ENCODE measurements around the gene LRRC37A3. TPM values are rescaled to one million over a fixed set of nuclear protein-coding genes. Genes with fewer than 3 reads are reported as not detected.
A peak's percentile ranks its signal among the peaks of the same experiment; 100 is the strongest.
"Not testable (repeated sequence)": the region's sequence is repeated elsewhere in the genome, so short reads cannot be mapped to it uniquely, and the experiment has no call there.

The LRRC37A3 gene
- polyA plus RNA-seq, 3 donors: 0.31 to 3.9 (median 0.56) TPM

- peak overlapping the region in 6 of 7 donors; percentile 50 to 94 (median 91) for H3K27ac Mint-ChIP-seq
- Histone ChIP-seq H3K79me2 (ENCODE audit: insufficient read depth, low read length) (peaks cover 12% of the 10 kb centered on the region), H3K36me3 (replicated peaks in 1 of 2; ENCODE audit: control insufficient read depth in 1 of 2, insufficient read depth in 2 of 2, low read length in 2 of 2) (no peaks in the 10 kb centered on the region), H3K9me3 (replicated peaks in 1 of 2; ENCODE audit: control insufficient read depth in 1 of 2, insufficient read depth in 1 of 2, low read length in 2 of 2) (no peaks in the 10 kb centered on the region), H3K27ac (ENCODE audit: low read depth in 1 of 2, low read length in 2 of 2) (no peak overlapping the region), H3K4me2 (replicated peaks; ENCODE audit: extremely low read depth, low read length, poor library complexity, severe bottlenecking) (no peak overlapping the region), H2AFZ (ENCODE audit: insufficient read depth, low read depth, low read length, poor library complexity, severe bottlenecking) (peak overlapping the region; percentile 4), H3K9ac (ENCODE audit: insufficient read depth, low read length, poor library complexity, severe bottlenecking) (no peak overlapping the region), H3K4me1 (ENCODE audit: control insufficient read depth in 1 of 2, insufficient read depth in 2 of 2, low read length in 2 of 2) (peaks cover 25 to 39% of the 10 kb centered on the region in 2 donors), H4K20me1 (ENCODE audit: insufficient read depth, low read length) (no peaks in the 10 kb centered on the region), H3K27me3 (ENCODE audit: control insufficient read depth in 2 of 2, insufficient read depth in 2 of 2, low read length in 2 of 2) (no peaks in the 10 kb centered on the region), H3K4me3 (replicated peaks in 1 of 3; ENCODE audit: low read depth in 2 of 3, low read length in 3 of 3) (peak overlapping the region in 1 of 3 experiments; percentile 75)
- DNase-seq: no peak
- H3K36me3 Mint-ChIP-seq: peaks cover 0 to 2% of the 10 kb centered on the region in 2 donors
- no peaks in the 10 kb centered on the region for H3K27me3 Mint-ChIP-seq (ENCODE audit: low read depth in 3 of 3)
- peaks cover 40% of the 10 kb centered on the region for H3K4me1 Mint-ChIP-seq
- no peaks in the 10 kb centered on the region for H3K9me3 Mint-ChIP-seq
- WGBS (ENCODE audit: insufficient coverage): 93% methylated on average over 9 of the region's 12 CpGs
- intact Hi-C loops (cut with micrococcal nuclease): no loop called here
- TF ChIP-seq CTCF (IDR thresholded peaks at IDR 0.05): no peak
- peak overlapping the region in 1 of 2 donors; percentile 89 for H3K4me3 Mint-ChIP-seq
These were observed 1.3 kb upstream of the LRRC37A3 start for GRCh38 chr17:64920419-64921172.

- no peak for DNase-seq
- Mint-ChIP-seq H3K9me3 (no peaks in the 10 kb centered on the region), H3K4me1 (peaks cover 40% of the 10 kb centered on the region), H3K4me3 (peak overlapping the region; percentile 89 to 92), H3K27ac (peak overlapping the region; percentile 87 to 94 (median 92)), H3K36me3 (peaks cover 0 to 5% of the 10 kb centered on the region in 2 donors), H3K27me3 (ENCODE audit: low read depth in 3 of 3) (no peaks in the 10 kb centered on the region)
- Histone ChIP-seq H3K36me3 (replicated peaks in 1 of 2; ENCODE audit: control insufficient read depth in 1 of 2, insufficient read depth in 2 of 2, low read length in 2 of 2) (no peaks in the 10 kb centered on the region), H3K27me3 (ENCODE audit: control insufficient read depth in 2 of 2, insufficient read depth in 2 of 2, low read length in 2 of 2) (no peaks in the 10 kb centered on the region), H3K4me3 (replicated peaks in 1 of 3; ENCODE audit: low read depth in 2 of 3, low read length in 3 of 3) (peak overlapping the region; percentile 64 to 75 (median 64)), H3K79me2 (ENCODE audit: insufficient read depth, low read length) (peaks cover 12% of the 10 kb centered on the region), H3K4me2 (replicated peaks; ENCODE audit: extremely low read depth, low read length, poor library complexity, severe bottlenecking) (peak overlapping the region; percentile 54), H3K27ac (ENCODE audit: low read depth in 1 of 2, low read length in 2 of 2) (peak overlapping the region; percentile 71 to 85), H2AFZ (ENCODE audit: insufficient read depth, low read depth, low read length, poor library complexity, severe bottlenecking) (peak overlapping the region; percentile 81), H3K9me3 (replicated peaks in 1 of 2; ENCODE audit: control insufficient read depth in 1 of 2, insufficient read depth in 1 of 2, low read length in 2 of 2) (no peaks in the 10 kb centered on the region), H4K20me1 (ENCODE audit: insufficient read depth, low read length) (no peaks in the 10 kb centered on the region), H3K9ac (ENCODE audit: insufficient read depth, low read length, poor library complexity, severe bottlenecking) (peak overlapping the region; percentile 82), H3K4me1 (ENCODE audit: control insufficient read depth in 1 of 2, insufficient read depth in 2 of 2, low read length in 2 of 2) (peaks cover 25 to 39% of the 10 kb centered on the region in 2 donors)
- intact Hi-C loops (cut with micrococcal nuclease): no loop called here
- TF ChIP-seq CTCF (IDR thresholded peaks at IDR 0.05): no peak
- WGBS (ENCODE audit: insufficient coverage): 90% methylated on average over 8 of the region's 9 CpGs
These were observed 744 bp upstream of the LRRC37A3 start for GRCh38 chr17:64920026-64920418.

- peak overlapping the region; percentile 87 to 94 (median 92) for H3K27ac Mint-ChIP-seq
- peak overlapping the region; percentile 89 to 92 for H3K4me3 Mint-ChIP-seq
- H3K9me3 Mint-ChIP-seq; H3K27me3 ChIP-seq (ENCODE audit: control insufficient read depth in 2 of 2, insufficient read depth in 2 of 2, low read length in 2 of 2); H3K36me3 ChIP-seq (replicated peaks in 1 of 2; ENCODE audit: control insufficient read depth in 1 of 2, insufficient read depth in 2 of 2, low read length in 2 of 2); H4K20me1 ChIP-seq (ENCODE audit: insufficient read depth, low read length); H3K27me3 Mint-ChIP-seq (ENCODE audit: low read depth in 3 of 3); H3K9me3 ChIP-seq (replicated peaks in 1 of 2; ENCODE audit: control insufficient read depth in 1 of 2, insufficient read depth in 1 of 2, low read length in 2 of 2); H3K36me3 Mint-ChIP-seq; intact Hi-C loops (cut with micrococcal nuclease): not testable (repeated sequence)
- Histone ChIP-seq H3K4me3 (replicated peaks in 1 of 3; ENCODE audit: low read depth in 2 of 3, low read length in 3 of 3) (peak overlapping the region; percentile 64 to 75 (median 64)), H3K4me1 (ENCODE audit: control insufficient read depth in 1 of 2, insufficient read depth in 2 of 2, low read length in 2 of 2) (peaks cover 21 to 33% of the 10 kb centered on the region in 2 donors), H3K27ac (ENCODE audit: low read depth in 1 of 2, low read length in 2 of 2) (peak overlapping the region; percentile 71 to 85), H2AFZ (ENCODE audit: insufficient read depth, low read depth, low read length, poor library complexity, severe bottlenecking) (peak overlapping the region; percentile 81), H3K4me2 (replicated peaks; ENCODE audit: extremely low read depth, low read length, poor library complexity, severe bottlenecking) (peak overlapping the region; percentile 46), H3K9ac (ENCODE audit: insufficient read depth, low read length, poor library complexity, severe bottlenecking) (peak overlapping the region; percentile 82), H3K79me2 (ENCODE audit: insufficient read depth, low read length) (peaks cover 13% of the 10 kb centered on the region)
- WGBS (ENCODE audit: insufficient coverage): 0% methylated on average over 34 of the region's 47 CpGs
- peaks cover 37% of the 10 kb centered on the region for H3K4me1 Mint-ChIP-seq
- DNase-seq: peak in 1 of 3 donors; percentile 24
These were observed 413 bp downstream of the LRRC37A3 start for GRCh38 chr17:64918842-64919288.

Measured in CD14-positive monocyte (primary cell).